MM.1S (cell line): ENCODE data around the gene MTA3.

Experiments used
- DNase-seq: peaks from one replicate; pipeline ENCODE4 v3.0.0-alpha.2; 2015
- H2AFZ ChIP-seq: fragments of 300-600 bp; sonication (generic); 2 replicates; pipeline ENCODE4 v1.6.0; 2016; ENCODE audit warnings: antibody characterized with exemption, low read length
- H3F3A ChIP-seq: fragments of 300-600 bp; sonication (generic); 2 replicates; pipeline ENCODE4 v1.6.1; 2016; ENCODE audit warnings: mild to moderate bottlenecking, antibody characterized with exemption, low read length, moderate library complexity, mixed read lengths; ENCODE audit not compliant: insufficient read depth
- H3K27ac ChIP-seq: fragments of 300-600 bp; sonication (generic); 2 replicates; pipeline ENCODE4 v1.5.1; 2016; ENCODE audit warnings: mild to moderate bottlenecking, low read length
- H3K27me3 ChIP-seq: fragments of 300-600 bp; sonication (generic); replicated peaks from 2 replicates; pipeline ENCODE4 v1.6.0; 2016; ENCODE audit warnings: low read length; ENCODE audit not compliant: insufficient read depth
- H3K36me3 ChIP-seq: fragments of 300-600 bp; sonication (generic); replicated peaks from 2 replicates; pipeline ENCODE4 v1.6.1; 2016; ENCODE audit warnings: mild to moderate bottlenecking, low read length, mixed read lengths; ENCODE audit not compliant: insufficient read depth
- H3K4me1 ChIP-seq: fragments of 300-600 bp; sonication (generic); 2 replicates; pipeline ENCODE4 v1.6.1; 2016; ENCODE audit warnings: low read length, mixed read lengths
- H3K4me2 ChIP-seq: fragments of 300-600 bp; sonication (generic); 2 replicates; pipeline ENCODE4 v1.6.0; 2016; ENCODE audit warnings: low read depth, low read length
- H3K4me3 ChIP-seq: fragments of 300-600 bp; sonication (generic); 2 replicates; pipeline ENCODE4 v1.5.1; 2016; ENCODE audit warnings: low read length, mixed read lengths
- H3K79me2 ChIP-seq: fragments of 300-600 bp; sonication (generic); 2 replicates; pipeline ENCODE4 v1.6.1; 2016; ENCODE audit warnings: mixed run types, low read length, mixed read lengths
- H3K9ac ChIP-seq: fragments of 300-600 bp; sonication (generic); 2 replicates; pipeline ENCODE4 v1.6.1; 2016; ENCODE audit warnings: low read length, mixed read lengths
- H3K9me2 ChIP-seq: fragments of 300-600 bp; sonication (generic); replicated peaks from 2 replicates; pipeline ENCODE4 v1.6.1; 2016; ENCODE audit warnings: mild to moderate bottlenecking, low read length, mixed read lengths; ENCODE audit not compliant: insufficient read depth
- H3K9me3 ChIP-seq: fragments of 300-600 bp; sonication (generic); replicated peaks from 2 replicates; pipeline ENCODE4 v1.6.1; 2016; ENCODE audit warnings: mild to moderate bottlenecking, low read length, mixed read lengths; ENCODE audit not compliant: insufficient read depth
- H4K20me1 ChIP-seq: fragments of 300-600 bp; sonication (generic); 2 replicates; pipeline ENCODE4 v1.6.1; 2016; ENCODE audit warnings: mild to moderate bottlenecking, low read length, moderate library complexity, mixed read lengths; ENCODE audit not compliant: insufficient read depth
- EZH2 ChIP-seq: fragments of 300-600 bp; sonication (generic); optimal IDR thresholded peaks from 2 replicates; pipeline ENCODE3; 2017; ENCODE audit warnings: low read depth, mild to moderate bottlenecking, antibody characterized with exemption, low read length, mixed read lengths
- EZH2phosphoT487 ChIP-seq: fragments of 300-600 bp; sonication (generic); IDR thresholded peaks from 2 replicates; pipeline ENCODE4 v1.6.1; 2018; ENCODE audit warnings: antibody characterized with exemption, low read length
- TF ChIP-seq, protein P1 (sequence below): fragments of 300-600 bp; sonication (generic); IDR thresholded peaks from 2 replicates; pipeline ENCODE4 v1.5.1; 2016; ENCODE audit warnings: antibody characterized with exemption, low read length, mixed read lengths

Gene MTA3

DNA sequence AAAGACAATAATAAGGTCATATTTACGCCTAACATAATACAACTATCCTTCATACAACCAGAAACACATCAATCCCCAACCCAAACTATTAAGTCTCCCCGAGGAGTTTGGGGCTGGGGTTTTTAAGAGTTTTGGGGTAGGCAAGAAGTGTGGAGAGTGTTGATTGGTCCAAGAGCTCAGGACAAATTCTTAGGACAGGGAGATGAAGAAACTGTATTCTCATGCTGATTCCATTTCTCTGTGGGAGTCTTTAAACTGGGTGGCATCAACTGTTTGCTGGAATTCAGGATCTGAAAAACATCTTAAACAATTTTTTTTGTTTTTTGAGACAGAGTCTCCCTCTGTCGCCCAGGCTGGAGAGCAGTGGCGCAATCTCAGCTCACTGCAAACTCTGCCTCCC is 25.6 kb upstream of the MTA3 start:
- no peak overlapping the region for H2AFZ ChIP-seq
- no peak for TF ChIP-seq EZH2phosphoT487
- TF ChIP-seq, protein P1, sequence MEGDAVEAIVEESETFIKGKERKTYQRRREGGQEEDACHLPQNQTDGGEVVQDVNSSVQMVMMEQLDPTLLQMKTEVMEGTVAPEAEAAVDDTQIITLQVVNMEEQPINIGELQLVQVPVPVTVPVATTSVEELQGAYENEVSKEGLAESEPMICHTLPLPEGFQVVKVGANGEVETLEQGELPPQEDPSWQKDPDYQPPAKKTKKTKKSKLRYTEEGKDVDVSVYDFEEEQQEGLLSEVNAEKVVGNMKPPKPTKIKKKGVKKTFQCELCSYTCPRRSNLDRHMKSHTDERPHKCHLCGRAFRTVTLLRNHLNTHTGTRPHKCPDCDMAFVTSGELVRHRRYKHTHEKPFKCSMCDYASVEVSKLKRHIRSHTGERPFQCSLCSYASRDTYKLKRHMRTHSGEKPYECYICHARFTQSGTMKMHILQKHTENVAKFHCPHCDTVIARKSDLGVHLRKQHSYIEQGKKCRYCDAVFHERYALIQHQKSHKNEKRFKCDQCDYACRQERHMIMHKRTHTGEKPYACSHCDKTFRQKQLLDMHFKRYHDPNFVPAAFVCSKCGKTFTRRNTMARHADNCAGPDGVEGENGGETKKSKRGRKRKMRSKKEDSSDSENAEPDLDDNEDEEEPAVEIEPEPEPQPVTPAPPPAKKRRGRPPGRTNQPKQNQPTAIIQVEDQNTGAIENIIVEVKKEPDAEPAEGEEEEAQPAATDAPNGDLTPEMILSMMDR, result no peak
- no peak for TF ChIP-seq EZH2
- H3K79me2 ChIP-seq, result no peaks in the 10 kb centered on the region
- no peak overlapping the region for H3K4me3 ChIP-seq
- H3K27ac ChIP-seq, result no peak overlapping the region
- no peak for DNase-seq
- no peak overlapping the region for H3K9ac ChIP-seq
- H4K20me1 ChIP-seq, result no peaks in the 10 kb centered on the region
- no peaks in the 10 kb centered on the region for H3K9me3 ChIP-seq
- H3F3A ChIP-seq, result no peaks in the 10 kb centered on the region
- H3K36me3 ChIP-seq, result no peaks in the 10 kb centered on the region
- H3K4me1 ChIP-seq, result no peaks in the 10 kb centered on the region
- H3K27me3 ChIP-seq, result no peaks in the 10 kb centered on the region
- no peaks in the 10 kb centered on the region for H3K9me2 ChIP-seq
- H3K4me2 ChIP-seq, result no peak overlapping the region

GRCh38 chr2:42545023-42545721 is 23.3 kb upstream of the MTA3 start:
- Histone ChIP-seq H3F3A (no peaks in the 10 kb centered on the region), H3K4me3 (no peak overlapping the region), H3K36me3 (no peaks in the 10 kb centered on the region), H3K79me2 (no peaks in the 10 kb centered on the region), H3K4me2 (no peak overlapping the region), H3K4me1 (no peaks in the 10 kb centered on the region), H3K9me3 (no peaks in the 10 kb centered on the region), H3K9me2 (no peaks in the 10 kb centered on the region), H3K9ac (no peak overlapping the region), H4K20me1 (no peaks in the 10 kb centered on the region), H3K27ac (no peak overlapping the region), H2AFZ (no peak overlapping the region), H3K27me3 (no peaks in the 10 kb centered on the region)
- no peak for DNase-seq
- no peak for TF ChIP-seq EZH2phosphoT487

- no peak for DNase-seq
- H3K4me1 ChIP-seq, result no peaks in the 10 kb centered on the region
- no peaks in the 10 kb centered on the region for H3K9me3 ChIP-seq
- H3K27ac ChIP-seq, result no peak overlapping the region
- H3K27me3 ChIP-seq, result no peaks in the 10 kb centered on the region
- no peaks in the 10 kb centered on the region for H3K79me2 ChIP-seq
- no peaks in the 10 kb centered on the region for H3K9me2 ChIP-seq
- no peak overlapping the region for H2AFZ ChIP-seq
- no peaks in the 10 kb centered on the region for H3F3A ChIP-seq
- no peak overlapping the region for H3K4me2 ChIP-seq
- H3K4me3 ChIP-seq, result no peak overlapping the region
- no peak overlapping the region for H3K9ac ChIP-seq
- H3K36me3 ChIP-seq, result no peaks in the 10 kb centered on the region
- H4K20me1 ChIP-seq, result no peaks in the 10 kb centered on the region
- TF ChIP-seq EZH2phosphoT487, result no peak
- TF ChIP-seq EZH2, result no peak
- TF ChIP-seq, protein P1, result no peak
Observed at GRCh38 chr2:42545841-42546390, 22.5 kb upstream of the MTA3 start.

DNA sequence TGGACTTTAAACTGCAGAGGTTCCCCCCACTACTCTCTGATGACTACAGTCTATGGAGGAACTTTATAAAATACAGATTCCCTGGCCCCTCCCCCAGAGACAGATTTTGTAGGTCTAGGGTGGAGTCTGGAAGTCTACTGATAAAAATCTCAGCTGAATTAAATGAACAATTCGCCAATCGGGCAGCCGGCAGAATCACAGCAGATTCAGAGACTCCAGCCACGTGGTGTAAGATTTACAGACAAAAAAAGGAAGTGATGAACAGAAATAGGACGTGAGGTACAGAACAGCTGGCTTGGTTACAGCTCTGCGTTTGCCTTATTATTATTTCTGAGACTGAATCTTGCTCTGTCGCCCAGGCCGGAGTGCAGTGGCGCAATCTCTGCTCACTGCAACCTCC is 21.4 kb upstream of the MTA3 start:
- Histone ChIP-seq H3K4me1 (no peaks in the 10 kb centered on the region), H4K20me1 (no peaks in the 10 kb centered on the region), H3K27ac (no peak overlapping the region), H3K4me2 (no peak overlapping the region), H2AFZ (no peak overlapping the region), H3K9me2 (no peaks in the 10 kb centered on the region), H3K79me2 (no peaks in the 10 kb centered on the region), H3F3A (no peaks in the 10 kb centered on the region), H3K9me3 (no peaks in the 10 kb centered on the region), H3K27me3 (no peaks in the 10 kb centered on the region), H3K36me3 (no peaks in the 10 kb centered on the region), H3K4me3 (no peak overlapping the region), H3K9ac (no peak overlapping the region)
- TF ChIP-seq, protein P1, result no peak
- TF ChIP-seq EZH2phosphoT487, result no peak
- TF ChIP-seq EZH2, result no peak
- no peak for DNase-seq
